ENCODE results near the gene ANLN.
"Not testable (repeated sequence)": the region's sequence is repeated elsewhere in the genome, so short reads cannot be mapped to it uniquely, and the experiment has no call there.

The ANLN gene

DNA sequence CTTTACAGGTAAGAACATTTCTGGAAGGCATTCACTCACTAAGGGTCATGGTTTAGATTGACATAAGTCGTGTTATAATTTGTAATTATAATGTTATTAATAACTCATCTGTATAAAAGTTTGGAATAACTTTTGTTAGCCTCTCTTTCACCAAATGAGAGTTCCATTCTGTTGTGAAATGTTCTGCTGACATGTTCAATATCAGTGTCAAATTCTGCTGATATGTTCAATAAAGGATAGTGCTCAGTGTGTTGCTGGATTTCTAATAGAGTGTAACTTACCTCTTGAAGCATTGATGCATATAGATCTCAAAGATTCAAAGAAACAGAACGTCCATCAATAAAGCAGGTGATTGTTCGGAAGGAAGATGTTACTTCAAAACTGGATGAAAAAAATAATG, 30.6 kb downstream of the ANLN start:
- no peak for DNase-seq

DNA sequence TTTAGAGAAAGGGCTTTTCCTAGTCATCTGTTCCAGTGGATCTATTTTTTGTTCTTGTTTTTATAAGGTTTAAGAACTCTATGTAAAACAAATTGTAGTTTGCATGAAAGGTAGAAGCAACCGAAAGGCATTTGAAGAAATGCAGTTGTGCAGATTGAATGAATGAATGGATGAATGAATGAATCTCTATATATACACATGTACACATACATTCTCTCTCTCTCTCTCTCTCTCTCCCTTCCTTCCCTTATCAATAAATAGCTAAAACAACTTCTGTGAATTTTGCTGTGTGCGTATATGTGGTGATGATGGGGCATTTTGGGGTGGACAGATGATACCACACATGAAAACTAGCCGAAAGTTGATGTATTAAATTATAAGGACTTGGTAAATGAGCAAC, 32.4 kb downstream of the ANLN start:
- no peak for DNase-seq

DNA sequence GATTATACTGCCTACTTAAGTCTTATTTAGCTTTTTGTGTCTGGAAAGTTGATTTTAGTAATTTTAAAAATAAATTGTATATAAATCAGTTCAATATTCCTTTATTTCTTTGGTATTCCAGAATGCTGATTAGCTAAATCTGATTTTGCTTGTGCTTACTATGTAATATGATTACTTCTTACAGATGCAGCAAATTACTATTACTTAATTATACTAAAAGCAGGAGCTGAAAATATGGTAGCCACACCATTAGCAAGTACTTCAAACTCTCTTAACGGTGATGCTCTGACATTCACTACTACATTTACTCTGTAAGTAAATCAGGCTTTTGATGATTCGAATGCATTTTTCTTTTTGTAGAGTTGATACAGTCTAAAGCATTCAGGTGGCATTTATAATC, 34.0 kb downstream of the ANLN start:
- DNase-seq, result no peak

DNA sequence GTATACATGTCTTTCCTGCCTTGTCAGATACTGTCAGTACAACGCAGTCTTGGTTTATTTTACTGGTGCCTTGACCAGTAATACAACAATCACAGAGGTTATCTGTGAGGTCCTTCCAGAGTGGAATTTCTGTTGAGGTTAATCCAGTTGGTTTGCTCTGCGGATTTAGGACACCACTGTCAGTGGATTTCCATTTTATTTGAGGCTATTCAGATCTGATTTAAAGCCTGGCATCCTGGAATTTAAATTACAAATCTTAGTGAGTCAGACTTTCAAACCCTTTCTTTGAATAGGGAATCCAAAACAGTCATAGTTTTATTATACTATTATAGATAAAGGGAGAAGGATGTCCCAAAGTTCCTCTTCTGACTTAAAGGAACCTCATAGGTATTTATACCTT, 40.5 kb downstream of the ANLN start:
- DNase-seq, result no peak

DNA sequence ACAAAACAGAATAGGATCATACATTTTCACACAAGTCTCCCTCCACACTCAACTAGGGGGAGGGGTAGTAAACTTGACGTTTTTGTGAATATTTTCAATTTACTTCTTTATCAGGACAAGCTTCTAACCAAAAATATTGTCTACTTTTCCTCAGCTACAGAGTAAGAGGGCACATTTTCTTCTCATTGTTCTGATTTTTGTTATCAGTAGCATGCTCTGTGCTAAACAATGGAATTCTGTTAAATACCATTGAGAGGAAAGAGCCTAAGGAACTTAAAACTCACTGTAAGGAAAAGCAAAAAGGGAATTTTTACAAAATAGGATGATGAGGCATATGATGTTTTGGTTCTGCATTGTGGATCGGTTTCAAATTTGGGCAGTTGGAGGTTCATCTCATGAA, 41.2 kb downstream of the ANLN start:
- DNase-seq, result no peak

DNA sequence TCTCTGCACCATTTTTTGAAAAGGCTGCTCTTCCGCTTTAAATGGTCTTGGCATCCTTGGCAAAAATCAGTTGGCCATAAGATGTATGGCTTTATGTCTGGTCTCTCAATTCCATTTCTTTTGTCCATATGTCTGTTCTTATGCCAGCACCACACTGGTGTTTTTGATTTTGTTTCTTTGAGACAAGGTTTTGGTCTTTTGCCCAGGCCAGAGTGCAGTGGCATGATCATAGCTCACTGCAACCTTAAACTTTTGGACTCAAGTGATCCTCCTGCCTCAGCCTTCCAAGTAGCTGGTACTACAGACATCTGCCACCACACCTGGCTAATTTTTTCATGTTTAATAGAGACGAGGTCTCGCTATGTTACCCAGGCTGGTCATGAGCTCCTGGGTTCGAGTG, 48.5 kb downstream of the ANLN start:
- DNase-seq, result no peak

DNA sequence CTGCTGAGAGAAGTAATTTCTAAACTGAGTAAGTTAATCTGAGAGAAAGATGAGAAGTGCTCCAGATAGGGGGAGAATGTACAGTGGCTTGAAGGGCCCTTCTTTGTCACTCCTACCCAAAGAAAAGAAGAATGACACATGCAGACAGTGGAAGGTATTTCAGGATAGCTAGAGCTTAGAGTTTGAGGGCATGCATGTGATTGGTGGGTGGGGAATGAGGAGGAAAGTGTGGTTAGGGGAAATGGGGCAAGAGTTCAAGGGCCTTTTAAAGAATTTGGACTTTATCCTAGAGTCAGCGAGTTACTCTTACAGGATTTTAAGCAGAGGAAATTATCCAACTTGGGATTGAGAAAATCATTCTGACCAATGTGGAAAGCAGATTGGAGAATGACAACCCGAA, 50.0 kb downstream of the ANLN start:
- no peak for DNase-seq

DNA sequence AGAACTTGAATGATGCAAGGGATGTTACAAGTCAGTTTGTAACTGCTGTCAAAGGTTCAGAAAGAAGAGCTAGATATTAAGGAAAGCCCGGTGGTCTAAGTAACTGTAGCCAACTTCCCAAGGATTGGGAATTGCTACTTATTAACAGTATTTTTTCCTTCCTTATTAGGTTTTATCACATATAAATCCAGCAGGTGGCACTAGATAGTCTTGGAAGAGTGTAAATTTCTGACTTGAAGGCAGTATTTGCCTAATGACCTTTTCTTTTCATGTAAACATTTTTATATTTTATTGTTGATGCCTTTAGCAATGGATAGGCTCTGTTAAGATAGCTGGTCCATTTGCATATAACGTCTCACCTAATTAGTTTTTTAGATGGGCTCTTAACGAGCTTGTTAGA, 51.2 kb downstream of the ANLN start:
- peak; percentile 22 for DNase-seq

DNA sequence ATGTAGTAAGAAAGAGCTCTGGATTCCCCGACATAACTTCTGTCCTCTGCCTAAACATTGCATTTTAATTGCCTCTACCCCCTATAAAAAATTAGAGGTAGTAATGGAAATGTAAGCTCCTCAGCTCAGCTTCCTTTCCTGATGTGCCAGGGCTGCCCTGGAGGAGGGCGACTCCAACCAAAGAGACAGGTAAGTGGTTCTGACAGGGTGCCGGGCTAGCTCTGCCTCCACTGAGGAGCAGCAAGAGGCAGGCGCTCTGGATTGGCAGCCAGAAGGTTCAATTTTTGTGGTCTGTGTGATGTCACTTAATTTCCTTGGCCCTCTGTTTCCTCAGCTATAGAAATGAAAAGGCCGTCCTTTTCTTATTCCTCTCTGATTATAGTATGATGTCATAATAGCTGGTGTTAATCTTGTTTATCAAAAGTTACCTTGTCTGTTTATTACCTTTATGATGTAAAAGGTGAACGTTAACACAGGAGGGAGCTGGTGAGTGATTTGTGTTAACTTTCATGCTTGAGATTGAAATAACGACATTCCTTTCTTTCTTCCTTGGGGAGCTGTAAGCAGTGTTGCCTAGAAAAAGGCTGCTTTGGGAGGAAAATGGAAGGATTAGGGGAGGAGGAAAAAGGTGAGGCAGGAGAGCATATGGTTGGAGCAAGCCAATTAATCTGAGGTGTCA, 51.8 kb downstream of the ANLN start:
- no peak for DNase-seq

DNA sequence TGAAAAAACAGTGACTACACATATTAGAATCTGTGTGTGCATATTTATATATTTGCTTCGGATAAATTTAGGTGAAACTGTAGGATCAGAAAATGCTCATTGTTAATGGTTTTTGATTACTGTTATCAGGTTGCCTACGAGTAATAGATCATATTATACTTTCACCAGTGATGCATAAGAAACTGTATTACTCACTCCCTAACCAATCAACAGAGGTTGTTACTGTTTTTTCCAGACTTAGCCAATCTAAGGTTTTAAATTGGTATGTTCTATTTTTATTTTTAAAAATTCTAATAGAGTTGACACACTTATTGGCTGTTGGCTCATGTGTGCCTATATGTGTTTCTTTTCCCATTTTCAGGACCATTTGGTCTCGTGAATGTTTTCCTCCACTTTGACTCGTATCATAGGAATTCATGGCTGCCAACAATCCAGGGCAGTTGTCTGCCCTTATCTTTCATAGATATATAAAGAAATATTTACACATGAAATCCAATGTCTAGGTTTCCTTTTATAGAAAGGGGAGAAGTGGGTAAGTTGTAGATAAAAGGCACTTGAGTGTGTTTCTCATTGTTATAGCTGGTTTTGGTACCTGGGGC, 59.2 kb downstream of the ANLN start:
- peak; percentile 59 for DNase-seq

DNA sequence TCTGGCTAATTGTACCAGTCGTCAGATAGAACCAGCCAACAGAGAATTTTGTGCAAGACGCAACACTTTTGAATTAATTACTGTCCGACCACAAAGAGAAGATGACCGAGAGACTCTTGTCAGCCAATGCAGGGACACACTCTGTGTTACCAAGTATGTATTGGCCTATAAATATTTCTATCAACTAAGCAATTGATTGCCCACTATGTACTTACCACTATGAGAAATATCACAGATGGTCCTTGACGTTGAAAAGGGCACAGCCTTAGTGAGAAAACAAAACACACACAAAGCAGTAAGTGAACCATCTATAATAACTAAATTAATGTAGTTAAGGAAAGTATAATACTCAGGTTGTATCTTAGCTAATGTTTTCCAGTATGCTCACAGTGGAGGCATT, 60.0 kb downstream of the ANLN start:
- no peak for DNase-seq

DNA sequence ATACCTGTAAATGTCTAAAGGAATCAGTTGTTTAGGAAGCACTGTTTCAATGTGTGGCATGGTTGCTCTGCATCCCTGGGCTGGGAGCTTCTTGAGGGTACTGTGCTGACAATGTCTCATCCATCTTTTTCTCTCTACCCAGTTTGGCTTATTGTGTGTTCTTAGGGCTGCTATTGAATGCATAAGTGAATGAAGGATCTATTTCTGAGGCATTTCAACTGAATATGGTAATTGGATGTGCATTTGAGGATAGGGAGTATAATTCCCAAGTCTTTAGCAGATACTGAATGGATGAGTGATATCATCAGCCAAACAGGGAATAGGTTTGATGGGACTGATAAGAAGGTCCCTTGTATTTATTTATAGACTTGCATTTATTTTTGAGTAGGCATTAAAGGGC, 64.1 kb downstream of the ANLN start:
- no peak for DNase-seq

DNA sequence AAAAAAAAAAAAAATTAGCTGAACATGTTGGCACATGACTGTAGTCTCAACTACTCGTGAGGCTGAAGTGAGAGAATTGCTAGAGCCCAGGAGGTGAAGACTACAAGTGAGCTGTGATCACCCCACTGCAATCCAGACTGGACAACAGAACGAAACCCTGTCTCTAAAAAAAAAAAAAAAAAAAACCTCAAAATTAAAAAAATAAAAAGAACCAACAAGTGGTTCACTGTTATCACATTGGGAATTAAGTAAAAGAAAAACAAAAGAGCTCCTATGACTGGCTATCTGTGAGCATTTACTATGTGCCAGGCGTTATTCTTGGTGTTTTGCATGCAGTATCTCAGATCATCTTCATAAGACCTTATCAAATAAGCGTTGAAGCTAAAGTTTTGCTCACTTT, 66.0 kb downstream of the ANLN start:
- DNase-seq, result no peak

DNA sequence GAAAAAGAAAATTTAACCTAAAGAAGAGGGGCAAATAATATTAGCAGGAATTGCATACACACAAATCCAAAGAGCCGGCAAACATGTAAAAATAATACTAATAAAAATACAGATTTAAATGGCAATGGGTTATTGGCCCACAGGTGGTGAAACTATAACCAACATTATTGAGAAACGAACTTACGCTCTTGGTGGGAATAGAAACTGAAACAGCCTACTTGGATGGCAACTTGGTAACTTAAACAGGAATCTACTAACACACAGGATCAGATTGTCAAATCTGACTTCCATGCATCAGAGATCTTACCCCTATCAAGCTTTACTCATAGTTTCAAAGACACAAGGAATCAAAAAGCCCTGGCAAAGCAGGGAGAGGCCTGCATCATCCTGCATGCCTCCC, 66.5 kb downstream of the ANLN start:
- no peak for DNase-seq

DNA sequence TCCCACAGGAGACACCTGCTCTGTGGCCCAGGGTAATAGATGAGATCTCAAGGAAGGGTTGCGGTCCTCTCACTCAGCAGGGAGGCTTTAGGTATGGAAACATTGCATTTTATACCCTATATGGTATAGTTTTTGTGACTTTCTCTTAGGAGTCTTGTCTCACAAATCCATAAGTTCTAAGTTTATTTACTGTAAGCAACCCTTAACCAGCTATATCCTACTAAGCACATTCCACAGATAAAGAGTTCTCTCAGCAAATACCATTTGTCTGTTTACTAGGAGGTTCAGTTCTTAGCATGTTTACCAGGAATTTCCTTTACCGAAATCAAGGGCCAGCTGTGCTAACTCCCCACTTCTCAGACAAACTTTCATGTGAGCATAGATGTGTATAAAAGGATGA, 66.9 kb downstream of the ANLN start:
- no peak for DNase-seq

DNA sequence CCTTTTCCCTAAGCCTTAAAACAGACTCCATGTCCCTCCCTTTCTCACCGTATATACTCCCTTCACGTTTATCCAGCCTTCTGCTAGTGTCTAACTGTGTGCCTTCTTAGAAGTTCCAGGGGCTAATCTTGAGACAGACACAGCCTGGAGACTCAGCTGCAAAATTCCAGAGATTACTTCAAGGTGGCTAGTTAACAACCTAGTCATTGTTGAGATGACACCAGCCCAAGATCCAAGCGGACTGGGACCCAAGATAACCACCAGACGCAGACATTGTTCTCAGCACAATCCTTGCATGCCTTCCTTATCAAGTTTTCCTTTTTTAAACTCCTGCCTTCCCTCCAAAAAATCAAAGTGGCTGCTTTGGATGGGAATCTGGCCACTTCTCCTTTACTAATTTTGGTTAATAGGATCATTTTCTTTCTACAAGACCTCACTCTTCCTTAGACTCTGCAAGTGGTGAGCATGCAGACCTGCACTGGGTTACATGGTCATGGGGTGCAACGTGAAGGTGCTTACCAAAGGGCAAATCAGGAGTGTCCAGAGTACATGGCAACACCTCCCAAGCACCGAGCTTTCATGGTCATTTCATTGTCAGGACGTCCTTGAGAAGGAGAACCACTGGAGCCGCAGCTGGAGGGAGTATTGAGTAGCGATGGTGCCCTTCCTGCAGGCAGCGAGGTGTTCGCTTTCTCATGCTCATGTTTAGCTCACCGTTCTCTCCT, 69.7 kb downstream of the ANLN start:
- no peak for DNase-seq

DNA sequence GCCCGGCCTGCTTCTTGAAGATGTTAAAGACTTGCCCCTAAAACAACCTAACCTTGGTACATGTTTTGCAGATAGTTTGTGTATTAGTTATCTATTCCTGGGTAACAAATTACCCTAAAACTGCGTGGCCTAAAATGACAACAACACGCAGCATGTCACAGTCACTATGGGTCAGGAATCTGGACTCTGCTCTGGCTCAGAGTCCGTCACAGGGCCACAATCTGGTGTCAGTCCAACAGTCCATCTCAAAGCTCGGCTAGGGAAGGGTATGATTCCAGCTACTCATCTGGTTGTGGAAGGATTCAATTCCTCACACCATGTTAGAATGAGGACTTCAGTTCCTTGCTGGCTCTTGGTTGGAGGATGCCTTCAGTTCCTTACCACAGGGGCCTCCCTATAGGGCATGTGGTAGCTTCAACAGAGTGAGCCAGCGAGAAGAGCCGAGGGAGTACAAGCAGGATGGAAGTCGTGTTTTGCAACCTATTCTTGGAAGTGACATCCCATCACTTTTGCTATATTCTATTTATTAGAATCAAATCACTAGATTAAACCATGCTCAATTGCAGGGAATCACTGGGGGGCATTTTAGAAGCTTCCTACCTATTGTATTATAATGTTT, 71.3 kb downstream of the ANLN start:
- DNase-seq, result no peak

DNA sequence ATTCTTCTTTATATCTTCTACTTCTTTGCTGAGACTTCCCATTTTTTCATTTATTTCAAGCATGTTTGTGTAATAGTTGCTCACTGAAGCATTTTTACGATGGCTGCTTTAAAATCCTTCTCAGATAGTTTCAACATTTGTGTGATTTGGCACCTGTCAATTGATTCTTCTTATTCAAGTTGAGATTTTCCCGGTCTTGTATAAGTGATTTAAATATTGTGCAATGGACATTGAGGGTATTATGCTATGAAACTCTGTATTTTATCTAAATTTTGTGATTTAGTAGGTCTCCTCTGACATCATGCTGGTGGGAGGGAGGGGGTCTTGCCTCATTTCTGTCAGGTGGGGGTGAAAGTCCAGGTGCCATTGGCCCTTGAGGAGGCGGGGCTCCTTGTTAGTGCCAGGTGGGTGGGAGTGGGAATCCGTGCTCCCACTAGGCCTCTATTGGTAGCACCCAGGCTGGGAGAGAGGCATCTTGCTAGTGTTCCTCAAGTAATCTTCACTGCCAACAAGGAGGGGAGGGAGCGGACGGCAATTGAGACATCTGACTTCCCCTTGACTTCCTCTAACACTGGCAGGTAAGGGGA, 73.0 kb downstream of the ANLN start:
- no peak for DNase-seq

DNA sequence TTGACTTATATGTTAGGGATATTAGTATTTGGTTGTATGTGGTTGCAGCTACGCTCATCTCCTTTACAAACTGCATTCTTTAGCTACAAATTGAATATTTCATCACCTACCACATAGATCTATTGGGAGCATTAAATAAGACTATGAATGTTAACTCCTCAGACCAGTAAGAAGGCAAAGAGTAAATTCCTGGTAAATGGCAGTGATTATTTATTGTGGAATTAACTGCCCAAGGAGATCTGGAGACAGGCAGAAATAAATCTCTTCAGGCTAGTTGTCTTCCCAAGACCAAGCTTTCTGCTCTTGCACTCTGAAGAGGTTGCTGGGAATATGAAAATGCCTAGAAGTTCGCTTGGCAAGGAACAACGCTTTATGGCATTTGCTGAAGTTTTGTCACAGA, 74.6 kb downstream of the ANLN start:
- no peak for DNase-seq

DNA sequence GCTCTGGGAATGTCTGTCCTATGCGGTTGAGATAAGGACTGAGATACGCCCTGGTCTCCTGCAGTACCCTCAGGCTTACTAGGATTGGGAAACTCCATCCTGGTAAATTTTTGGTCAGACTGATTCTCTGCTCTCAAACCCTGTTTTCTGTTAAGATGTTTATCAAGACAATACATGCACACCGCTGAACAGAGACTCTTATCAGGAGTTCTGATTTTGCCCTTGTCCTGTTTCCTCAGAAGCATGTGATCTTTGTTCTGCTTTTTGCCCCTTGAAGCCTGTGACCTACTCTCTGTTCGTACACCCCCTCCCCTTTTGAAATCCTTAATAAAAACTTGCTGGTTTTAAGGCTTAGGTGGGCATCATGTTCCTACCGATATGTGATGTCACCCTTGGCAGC, 76.3 kb downstream of the ANLN start:
- DNase-seq, result not testable (repeated sequence)

DNA sequence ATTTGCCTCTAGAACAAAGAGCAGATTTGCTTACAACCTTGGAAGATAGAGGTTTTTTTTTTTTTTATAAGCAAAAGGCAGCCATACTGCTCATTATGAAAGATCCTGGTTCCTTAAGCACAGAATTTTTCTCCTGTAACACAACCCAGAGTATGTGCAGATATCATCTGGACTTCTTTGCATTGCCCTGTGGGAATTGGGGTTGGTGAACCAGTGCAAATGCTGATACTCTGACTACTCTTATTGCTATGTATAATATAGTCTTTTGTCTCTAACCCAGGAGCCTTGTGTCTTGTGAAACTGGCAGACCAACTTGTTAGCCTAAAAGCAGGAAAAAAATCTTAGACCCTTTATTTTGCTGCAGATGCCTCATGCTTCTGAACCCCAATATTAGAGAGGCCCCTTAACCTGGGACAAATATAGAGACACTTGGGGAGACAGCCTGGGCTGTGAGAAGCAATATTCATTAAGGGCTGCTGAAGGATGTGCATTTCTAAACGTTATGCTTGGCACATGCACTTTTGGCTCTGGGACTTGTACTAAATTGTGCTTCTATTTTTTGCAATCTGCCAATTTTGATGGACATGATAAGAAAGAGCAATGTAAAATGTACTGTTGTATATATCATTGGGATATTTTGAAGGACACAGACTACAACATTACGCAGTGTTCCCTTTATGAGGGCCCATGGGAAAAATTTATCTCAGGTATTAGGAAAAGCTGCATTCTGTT, 78.9 kb downstream of the ANLN start:
- peak; percentile 63 for DNase-seq

DNA sequence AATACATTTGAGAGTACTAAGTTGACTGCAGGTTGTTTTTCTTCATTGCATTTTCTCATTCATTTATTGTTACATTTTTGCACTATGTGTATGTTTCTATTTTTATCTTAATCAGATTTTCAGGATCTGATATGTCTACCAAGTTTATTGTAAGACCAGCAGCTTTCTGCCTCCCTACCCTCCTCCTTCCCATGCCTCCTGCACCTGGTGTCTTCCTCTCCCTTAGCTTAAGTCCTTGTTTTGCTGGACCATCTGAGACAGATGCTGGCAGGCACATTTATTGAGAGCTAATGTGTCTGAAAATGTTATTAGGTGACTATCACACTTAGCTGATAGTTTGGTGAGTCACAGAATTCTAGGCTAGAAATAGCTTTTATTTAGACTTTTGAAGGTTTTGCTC, 79.6 kb downstream of the ANLN start:
- DNase-seq, result no peak

DNA sequence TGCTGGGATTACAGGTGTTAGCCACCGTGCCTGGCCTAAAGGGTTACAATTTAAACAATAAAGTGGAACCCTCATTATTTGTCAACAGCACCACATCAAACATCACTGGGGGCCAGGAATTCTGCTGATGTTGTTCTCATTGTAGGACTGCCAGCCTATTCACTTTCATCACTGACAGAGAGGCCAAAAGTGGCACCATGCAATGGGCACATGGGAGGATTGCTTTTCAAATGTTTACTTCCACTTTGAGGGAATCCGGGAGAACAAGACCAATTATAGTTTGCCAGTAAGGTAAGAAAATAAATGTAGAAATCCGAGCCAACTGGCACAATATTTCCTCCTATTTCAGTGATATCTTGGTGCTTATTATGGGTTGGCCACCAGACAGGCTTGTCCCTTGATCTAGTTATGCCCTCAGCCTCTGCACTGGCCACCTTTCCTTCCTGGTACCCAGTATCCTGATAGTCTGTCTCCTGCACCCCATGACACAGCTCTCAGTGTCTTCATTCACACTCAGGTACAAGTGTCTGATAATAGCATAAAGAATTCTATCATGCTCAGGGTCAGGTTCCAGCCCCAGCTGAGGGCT, 82.6 kb downstream of the ANLN start:
- DNase-seq, result no peak
